Endothelial cell (in vitro differentiated cells): Measurements from ENCODE around the gene RBMS2. TPM values are rescaled to one million over a fixed set of nuclear protein-coding genes. Genes with fewer than 3 reads are reported as not detected.

Source experiments
- DNase-seq: peaks from one replicate; pipeline ENCODE4 v3.0.0; 2021; ENCODE audit warnings: low spot score
- H3K27ac Mint-ChIP-seq: one replicate; pipeline ENCODE4 v1.8.0; 2021; ENCODE audit warnings: mixed read lengths, inconsistent platforms; ENCODE audit not compliant: unreplicated experiment
- H3K27me3 Mint-ChIP-seq: one replicate; pipeline ENCODE4 v1.8.0; 2021; ENCODE audit warnings: mild to moderate bottlenecking, moderate library complexity, mixed read lengths, inconsistent platforms; ENCODE audit not compliant: unreplicated experiment
- H3K36me3 Mint-ChIP-seq: one replicate; pipeline ENCODE4 v1.8.0; 2021; ENCODE audit warnings: mild to moderate bottlenecking, low read depth, mixed read lengths, inconsistent platforms; ENCODE audit not compliant: unreplicated experiment
- H3K4me1 Mint-ChIP-seq: one replicate; pipeline ENCODE4 v1.8.0; 2021; ENCODE audit warnings: mild to moderate bottlenecking, mixed read lengths, inconsistent platforms; ENCODE audit not compliant: unreplicated experiment
- H3K4me3 Mint-ChIP-seq: one replicate; pipeline ENCODE4 v1.8.0; 2021; ENCODE audit warnings: mild to moderate bottlenecking, mixed read lengths, inconsistent platforms; ENCODE audit not compliant: unreplicated experiment
- H3K9me3 Mint-ChIP-seq: one replicate; pipeline ENCODE4 v1.8.0; 2021; ENCODE audit warnings: mixed read lengths, inconsistent platforms; ENCODE audit not compliant: unreplicated experiment
- CTCF ChIP-seq: fragments of 200-600 bp; sonication (generic); IDR thresholded peaks from one replicate; pipeline ENCODE4 v1.5.0; 2021; ENCODE audit warnings: antibody characterized with exemption; ENCODE audit not compliant: unreplicated experiment
- long read RNA-seq: library from polyadenylated mRNA; unstranded; transcript quantifications from one replicate; pipeline ENCODE4 v2.0.0, GENCODE V29; 2020; ENCODE audit not compliant: unreplicated experiment
- total RNA-seq: library from RNA; stranded (reverse); fragmentation: NEBNext Ultra II Directional; extraction: Animal tissue kit (Norgen Biotek cat#: 25700); gene quantifications from one replicate; pipeline ENCODE4 v1.2.1, GENCODE V29; 2021; ENCODE audit not compliant: unreplicated experiment

Gene RBMS2
- total RNA-seq, result 122 TPM
- long read RNA-seq, full-length matches to known transcripts, result 4 of 16 reads
- long read RNA-seq, partial matches to known transcripts, result 1 of 16 reads
- long read RNA-seq, other reads (novel, unspliced or antisense), result 11 of 16 reads

- Mint-ChIP-seq H3K9me3 (no peaks in the 10 kb centered on the region), H3K4me3 (peak within 1 kb of the TSS; percentile 96), H3K27me3 (peaks cover 4% of the 10 kb centered on the region), H3K27ac (peak within 1 kb of the TSS; percentile 97), H3K36me3 (no peaks in the 10 kb centered on the region), H3K4me1 (peaks cover 34% of the 10 kb centered on the region)
- TF ChIP-seq CTCF, result no peak
- DNase-seq, result peak; percentile 50
These were observed at the start of gene RBMS2 for GRCh38 chr12:56521590-56522371. Gene RBMS2, plus strand, starts transcription at chr12:56521820. Its CDS starts 204 bp downstream, at chr12:56522024.

GRCh38 chr12:56474389-56474788 is 47.2 kb upstream of the RBMS2 start:
- no peak for TF ChIP-seq CTCF
- Mint-ChIP-seq H3K27me3 (peaks cover 7% of the 10 kb centered on the region), H3K36me3 (peaks cover 8% of the 10 kb centered on the region), H3K9me3 (no peaks in the 10 kb centered on the region), H3K4me1 (peaks cover 6% of the 10 kb centered on the region), H3K27ac (no peak overlapping the region), H3K4me3 (no peak overlapping the region)
- no peak for DNase-seq

- TF ChIP-seq CTCF, result no peak
- no peaks in the 10 kb centered on the region for H3K4me1 Mint-ChIP-seq
- no peaks in the 10 kb centered on the region for H3K9me3 Mint-ChIP-seq
- no peak for DNase-seq
- H3K4me3 Mint-ChIP-seq, result no peak overlapping the region
- H3K27me3 Mint-ChIP-seq, result peaks cover 4% of the 10 kb centered on the region
- peaks cover 4% of the 10 kb centered on the region for H3K36me3 Mint-ChIP-seq
- H3K27ac Mint-ChIP-seq, result no peak overlapping the region
These were observed 45.5 kb upstream of the RBMS2 start for GRCh38 chr12:56476143-56476542.

- Mint-ChIP-seq H3K36me3 (peaks cover 4% of the 10 kb centered on the region), H3K9me3 (no peaks in the 10 kb centered on the region), H3K4me1 (no peaks in the 10 kb centered on the region), H3K27ac (no peak overlapping the region), H3K27me3 (peaks cover 4% of the 10 kb centered on the region), H3K4me3 (no peak overlapping the region)
- no peak for TF ChIP-seq CTCF
- DNase-seq, result no peak
These were observed 44.6 kb upstream of the RBMS2 start for GRCh38 chr12:56476972-56477432.
